Amniotic epithelial cell (primary cell): ENCODE data around the gene FMO4.
A peak's percentile ranks its signal among the peaks of the same experiment; 100 is the strongest.
"Not testable (repeated sequence)": the region's sequence is repeated elsewhere in the genome, so short reads cannot be mapped to it uniquely, and the experiment has no call there.

Source experiments
- DNase-seq: peaks from one replicate; pipeline ENCODE4 v3.0.0-alpha.2; 2010; ENCODE audit warnings: low read depth

Gene FMO4

GRCh38 chr1:171335964-171336363 lies 22.0 kb downstream of the FMO4 start:
- no peak for DNase-seq

- DNase-seq = not testable (repeated sequence)
Observed at GRCh38 chr1:171339345-171339744, 25.4 kb downstream of the FMO4 start.

- DNase-seq = no peak
Observed at GRCh38 chr1:171343727-171344472, 29.9 kb downstream of the FMO4 start.

- peak; percentile 9 for DNase-seq
Observed at GRCh38 chr1:171344473-171344820, 30.5 kb downstream of the FMO4 start.

- no peak for DNase-seq
Observed at GRCh38 chr1:171345536-171345935, 31.6 kb downstream of the FMO4 start.

- peak; percentile 10 for DNase-seq
Observed at GRCh38 chr1:171346881-171347280, 32.9 kb downstream of the FMO4 start.

- DNase-seq = no peak
Observed at GRCh38 chr1:171350594-171350993, 36.6 kb downstream of the FMO4 start.

GRCh38 chr1:171351961-171352360 lies 38.0 kb downstream of the FMO4 start:
- no peak for DNase-seq

- peak; percentile 46 for DNase-seq
Observed at GRCh38 chr1:171352554-171352953, 38.6 kb downstream of the FMO4 start.

- DNase-seq = peak; percentile 88
Observed at GRCh38 chr1:171355727-171356126, 41.7 kb downstream of the FMO4 start.

- no peak for DNase-seq
Observed at GRCh38 chr1:171357179-171357578, 43.2 kb downstream of the FMO4 start.

GRCh38 chr1:171359355-171359648 lies 45.3 kb downstream of the FMO4 start:
- not testable (repeated sequence) for DNase-seq

- peak; percentile 25 for DNase-seq
Observed at GRCh38 chr1:171359731-171360527, 45.9 kb downstream of the FMO4 start.

GRCh38 chr1:171366085-171366484 lies 52.1 kb downstream of the FMO4 start:
- peak; percentile 72 for DNase-seq

GRCh38 chr1:171366816-171367215 lies 52.8 kb downstream of the FMO4 start:
- no peak for DNase-seq

GRCh38 chr1:171367436-171367835 lies 53.5 kb downstream of the FMO4 start:
- DNase-seq = no peak

- DNase-seq = peak; percentile 49
Observed at GRCh38 chr1:171372418-171373084, 58.6 kb downstream of the FMO4 start.

- DNase-seq = not testable (repeated sequence)
Observed at GRCh38 chr1:171373357-171374122, 59.6 kb downstream of the FMO4 start.

GRCh38 chr1:171379846-171380245 lies 65.9 kb downstream of the FMO4 start:
- no peak for DNase-seq

- DNase-seq = no peak
Observed at GRCh38 chr1:171381866-171382210, 67.9 kb downstream of the FMO4 start.

GRCh38 chr1:171384496-171384895 lies 70.5 kb downstream of the FMO4 start:
- no peak for DNase-seq

GRCh38 chr1:171389171-171389570 lies 75.2 kb downstream of the FMO4 start:
- peak; percentile 81 for DNase-seq
